Measurements from ENCODE around the gene TOMM34. TPM values are rescaled to one million over a fixed set of nuclear protein-coding genes. Genes with fewer than 3 reads are reported as not detected.

Gene TOMM34
- total RNA-seq, 2 donors from 2014 or later: 16.5 to 29.9 TPM

DNA sequence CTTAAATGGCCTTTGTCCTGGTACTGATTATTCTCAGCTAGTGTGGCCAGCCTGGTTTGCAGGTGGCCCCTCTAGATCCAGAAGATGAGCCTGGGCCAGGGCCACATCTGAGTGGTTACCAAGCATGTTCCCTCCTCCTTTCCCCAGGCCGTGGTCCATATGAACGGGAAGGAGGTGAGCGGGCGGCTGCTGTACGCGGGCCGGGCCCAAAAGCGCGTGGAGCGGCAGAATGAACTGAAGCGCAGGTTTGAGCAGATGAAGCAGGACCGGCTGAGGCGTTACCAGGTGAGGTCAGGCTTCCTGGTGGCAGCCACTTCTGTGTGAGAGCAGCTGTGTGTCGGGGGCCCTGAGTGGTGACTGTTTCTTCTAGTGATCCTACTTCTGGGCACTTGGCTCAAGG is 38.8 kb downstream of the TOMM34 start:
- Histone ChIP-seq H3K4me1 (no peaks in the 10 kb centered on the region), H3K4me3 (no peak overlapping the region), H3K36me3 (no peaks in the 10 kb centered on the region), H3K27ac (no peak overlapping the region), H3K9ac (ENCODE audit: low read depth in 2 of 2, low read length in 2 of 2) (no peak overlapping the region), H3K9me3 (no peaks in the 10 kb centered on the region), H3K27me3 (no peaks in the 10 kb centered on the region)
- DNase-seq: no peak
- intact Hi-C loops (cut with DNase I): no loop called here
- TF ChIP-seq, protein P1, sequence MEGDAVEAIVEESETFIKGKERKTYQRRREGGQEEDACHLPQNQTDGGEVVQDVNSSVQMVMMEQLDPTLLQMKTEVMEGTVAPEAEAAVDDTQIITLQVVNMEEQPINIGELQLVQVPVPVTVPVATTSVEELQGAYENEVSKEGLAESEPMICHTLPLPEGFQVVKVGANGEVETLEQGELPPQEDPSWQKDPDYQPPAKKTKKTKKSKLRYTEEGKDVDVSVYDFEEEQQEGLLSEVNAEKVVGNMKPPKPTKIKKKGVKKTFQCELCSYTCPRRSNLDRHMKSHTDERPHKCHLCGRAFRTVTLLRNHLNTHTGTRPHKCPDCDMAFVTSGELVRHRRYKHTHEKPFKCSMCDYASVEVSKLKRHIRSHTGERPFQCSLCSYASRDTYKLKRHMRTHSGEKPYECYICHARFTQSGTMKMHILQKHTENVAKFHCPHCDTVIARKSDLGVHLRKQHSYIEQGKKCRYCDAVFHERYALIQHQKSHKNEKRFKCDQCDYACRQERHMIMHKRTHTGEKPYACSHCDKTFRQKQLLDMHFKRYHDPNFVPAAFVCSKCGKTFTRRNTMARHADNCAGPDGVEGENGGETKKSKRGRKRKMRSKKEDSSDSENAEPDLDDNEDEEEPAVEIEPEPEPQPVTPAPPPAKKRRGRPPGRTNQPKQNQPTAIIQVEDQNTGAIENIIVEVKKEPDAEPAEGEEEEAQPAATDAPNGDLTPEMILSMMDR (IDR thresholded peaks at IDR 0.05): no peak

DNA sequence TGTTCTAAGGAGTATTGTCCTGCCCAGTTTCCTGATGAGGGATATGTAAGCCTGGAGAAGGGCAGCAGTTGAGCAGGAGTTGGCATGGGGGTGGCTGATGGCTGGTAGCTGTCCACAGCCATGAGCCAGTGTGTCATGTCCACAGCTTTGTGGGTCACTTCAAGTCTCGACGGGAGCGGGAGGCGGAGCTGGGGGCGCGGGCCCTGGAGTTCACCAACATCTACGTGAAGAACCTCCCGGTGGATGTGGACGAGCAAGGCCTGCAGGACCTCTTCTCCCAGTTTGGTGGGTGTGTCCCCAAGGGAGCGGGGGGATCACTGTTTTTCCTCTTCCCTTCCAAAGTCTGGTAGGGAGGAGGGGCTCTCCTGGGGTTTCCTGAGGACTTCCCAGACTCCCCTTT is 41.4 kb downstream of the TOMM34 start:
- Histone ChIP-seq H3K36me3 (no peaks in the 10 kb centered on the region), H3K4me1 (no peaks in the 10 kb centered on the region), H3K27me3 (no peaks in the 10 kb centered on the region), H3K9me3 (no peaks in the 10 kb centered on the region), H3K4me3 (no peak overlapping the region), H3K9ac (ENCODE audit: low read depth in 2 of 2, low read length in 2 of 2) (no peak overlapping the region), H3K27ac (no peak overlapping the region)
- TF ChIP-seq, protein P1 (IDR thresholded peaks at IDR 0.05): no peak
- no peak for DNase-seq
- intact Hi-C loops (cut with DNase I): no loop called here

DNA sequence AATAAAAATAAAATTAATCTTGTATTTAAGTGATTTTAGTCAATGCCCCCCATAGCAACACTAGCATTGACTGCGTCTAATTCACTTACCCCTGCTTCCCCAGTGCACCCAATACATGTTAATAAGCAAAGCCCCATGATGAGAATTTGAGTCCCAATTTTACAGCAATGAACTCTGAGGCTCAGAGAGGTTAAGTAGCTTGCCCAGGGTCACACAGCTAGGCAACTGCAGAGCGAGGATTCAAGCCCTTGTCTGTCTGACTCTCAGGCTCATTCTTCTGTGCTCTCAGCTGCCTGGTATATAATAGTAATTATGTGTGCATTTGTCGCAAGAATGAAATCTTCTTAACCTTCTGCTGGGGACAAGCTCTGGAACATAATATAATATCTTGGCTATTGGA is 41.9 kb downstream of the TOMM34 start:
- TF ChIP-seq, protein P1 (IDR thresholded peaks at IDR 0.05): no peak
- Histone ChIP-seq H3K27me3 (no peaks in the 10 kb centered on the region), H3K36me3 (no peaks in the 10 kb centered on the region), H3K4me1 (no peaks in the 10 kb centered on the region), H3K9ac (ENCODE audit: low read depth in 2 of 2, low read length in 2 of 2) (no peak overlapping the region), H3K27ac (no peak overlapping the region), H3K4me3 (no peak overlapping the region), H3K9me3 (no peaks in the 10 kb centered on the region)
- DNase-seq: no peak
- intact Hi-C loops (cut with DNase I): no loop called here

DNA sequence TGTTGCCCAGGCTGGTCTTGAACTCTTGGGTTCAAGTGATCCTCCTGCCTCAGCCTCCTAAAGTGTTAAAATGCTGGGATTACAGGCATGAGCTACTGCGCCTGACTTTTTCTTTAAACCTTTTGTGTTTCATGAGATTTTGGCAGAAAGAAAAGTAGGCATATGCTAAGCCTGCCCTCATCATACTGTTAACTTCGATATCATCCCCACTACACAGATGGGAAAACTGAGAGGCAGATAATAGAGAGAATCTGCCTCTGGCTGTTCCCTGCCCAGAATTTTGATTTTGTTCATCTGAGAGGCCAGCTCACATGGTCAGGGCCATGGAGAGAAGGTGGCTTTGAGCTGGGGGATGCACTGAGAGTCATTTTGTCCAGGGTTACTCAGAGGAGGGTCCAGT is 42.8 kb downstream of the TOMM34 start:
- no peak overlapping the region for H3K27ac ChIP-seq
- H3K4me3 ChIP-seq: no peak overlapping the region
- H3K9ac ChIP-seq (ENCODE audit: low read depth in 2 of 2, low read length in 2 of 2): no peak overlapping the region
- TF ChIP-seq, protein P1 (IDR thresholded peaks at IDR 0.05): no peak
- no peaks in the 10 kb centered on the region for H3K4me1 ChIP-seq
- DNase-seq: no peak
- H3K36me3 ChIP-seq: no peaks in the 10 kb centered on the region
- H3K9me3 ChIP-seq: no peaks in the 10 kb centered on the region
- intact Hi-C loops (cut with DNase I): no loop called here
- no peaks in the 10 kb centered on the region for H3K27me3 ChIP-seq

DNA sequence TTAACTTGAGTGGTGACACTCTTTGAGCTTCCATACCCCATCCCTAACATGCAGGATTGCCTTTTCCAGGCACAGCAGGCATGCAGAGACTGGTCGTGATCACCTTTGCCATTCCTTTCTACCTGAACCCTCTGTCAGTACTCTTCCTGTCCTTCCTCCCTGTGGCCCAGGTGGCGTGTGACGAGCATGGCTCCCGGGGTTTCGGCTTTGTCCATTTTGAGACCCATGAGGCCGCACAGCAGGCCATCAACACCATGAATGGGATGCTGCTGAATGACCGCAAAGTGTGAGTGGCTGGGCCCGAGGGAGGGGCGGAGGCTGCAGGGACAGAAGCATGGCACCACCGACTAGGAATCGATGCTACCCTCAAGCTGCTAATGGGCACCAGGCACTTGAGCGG is 43.6 kb downstream of the TOMM34 start:
- no peak overlapping the region for H3K4me3 ChIP-seq
- no peak overlapping the region for H3K27ac ChIP-seq
- no peaks in the 10 kb centered on the region for H3K36me3 ChIP-seq
- H3K9ac ChIP-seq (ENCODE audit: low read depth in 2 of 2, low read length in 2 of 2): no peak overlapping the region
- DNase-seq: no peak
- TF ChIP-seq, protein P1 (IDR thresholded peaks at IDR 0.05): no peak
- H3K9me3 ChIP-seq: no peaks in the 10 kb centered on the region
- no peaks in the 10 kb centered on the region for H3K27me3 ChIP-seq
- intact Hi-C loops (cut with DNase I): no loop called here
- H3K4me1 ChIP-seq: no peaks in the 10 kb centered on the region

DNA sequence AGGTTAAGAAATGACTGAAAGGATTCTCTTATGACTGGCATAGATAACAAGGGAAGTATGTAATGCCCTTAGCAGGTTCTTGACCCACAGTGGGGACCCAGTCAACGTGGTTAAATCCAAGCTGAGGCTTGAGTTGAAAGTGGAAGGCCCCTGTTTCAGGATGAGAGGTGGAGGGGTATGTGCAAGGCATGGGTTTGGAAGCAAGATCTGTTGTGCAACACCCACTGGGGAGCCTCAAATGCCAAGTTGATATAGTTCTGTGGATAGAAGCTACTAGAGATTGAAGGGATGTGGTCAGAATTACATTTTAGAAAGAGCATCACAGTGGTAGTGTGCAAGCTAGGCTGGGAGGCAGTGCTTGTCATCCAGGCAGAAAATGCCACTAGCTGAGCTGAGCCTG is 45.3 kb downstream of the TOMM34 start:
- Histone ChIP-seq H3K9me3 (no peaks in the 10 kb centered on the region), H3K4me3 (no peak overlapping the region), H3K36me3 (no peaks in the 10 kb centered on the region), H3K9ac (ENCODE audit: low read depth in 2 of 2, low read length in 2 of 2) (no peak overlapping the region), H3K27ac (no peak overlapping the region), H3K4me1 (peaks cover 3% of the 10 kb centered on the region), H3K27me3 (no peaks in the 10 kb centered on the region)
- intact Hi-C loops (cut with DNase I): no loop called here
- no peak for DNase-seq
- TF ChIP-seq, protein P1 (IDR thresholded peaks at IDR 0.05): no peak
